Central memory CD8-positive, alpha-beta T cell (primary cell): ENCODE results near the gene ADGRB3.

Experiments
- ATAC-seq: fragments of 150-1000 bp; cut with Tn5 transposase; replicated peaks from 2 replicates; pipeline ENCODE4 v1.10.0; 2022; ENCODE audit warnings: mild to moderate bottlenecking, moderate FRiP score, moderate number of reproducible peaks; ENCODE audit not compliant: poor library complexity, severe bottlenecking; ENCODE audit errors: extremely low read depth
- DNase-seq, 2 donors: peaks; one replicate each; pipeline ENCODE4 v3.0.0; 2021; ENCODE audit warnings: low spot score in 2 of 2
- H3K27ac Mint-ChIP-seq: one replicate; pipeline ENCODE4 v1.8.0; 2022; ENCODE audit warnings: low read depth, mild to moderate bottlenecking, moderate library complexity, mixed read lengths
- H3K27me3 Mint-ChIP-seq: one replicate; pipeline ENCODE4 v1.8.0; 2022; ENCODE audit warnings: mixed read lengths
- H3K36me3 Mint-ChIP-seq: one replicate; pipeline ENCODE4 v1.8.0; 2022; ENCODE audit warnings: mild to moderate bottlenecking, moderate library complexity, mixed read lengths; ENCODE audit not compliant: insufficient read depth
- H3K4me1 Mint-ChIP-seq: one replicate; pipeline ENCODE4 v1.8.0; 2022; ENCODE audit warnings: mixed read lengths
- H3K4me3 Mint-ChIP-seq: one replicate; pipeline ENCODE4 v1.8.0; 2022; ENCODE audit warnings: mild to moderate bottlenecking, moderate library complexity, mixed read lengths
- H3K9me3 Mint-ChIP-seq: one replicate; pipeline ENCODE4 v1.8.0; 2022; ENCODE audit warnings: mixed read lengths

ADGRB3 gene

DNA sequence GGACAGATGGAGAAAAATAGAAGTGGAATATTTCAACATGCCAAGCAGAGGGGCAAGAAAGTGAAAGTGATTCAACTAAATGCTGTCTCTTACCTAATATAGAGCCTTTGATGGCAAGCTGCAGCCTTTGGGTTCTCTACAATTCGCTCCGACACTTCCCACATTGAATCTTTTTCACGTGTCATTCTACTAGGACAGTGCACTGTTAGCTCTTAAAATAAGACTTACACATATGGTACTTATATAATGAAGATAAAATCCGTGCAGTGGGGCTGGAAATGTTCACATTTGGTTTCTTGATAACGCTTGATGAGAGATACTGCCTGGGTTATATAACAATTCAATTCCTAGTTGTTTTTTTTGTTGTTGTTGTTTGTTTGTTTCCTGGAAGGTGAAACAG lies 659.3 kb downstream of the ADGRB3 start:
- ATAC-seq (no peak), DNase-seq (no peak)
- Mint-ChIP-seq H3K27ac (no peak overlapping the region), H3K4me3 (no peak overlapping the region), H3K4me1 (no peaks in the 10 kb centered on the region), H3K27me3 (no peaks in the 10 kb centered on the region), H3K9me3 (peaks cover 12% of the 10 kb centered on the region), H3K36me3 (no peaks in the 10 kb centered on the region)

DNA sequence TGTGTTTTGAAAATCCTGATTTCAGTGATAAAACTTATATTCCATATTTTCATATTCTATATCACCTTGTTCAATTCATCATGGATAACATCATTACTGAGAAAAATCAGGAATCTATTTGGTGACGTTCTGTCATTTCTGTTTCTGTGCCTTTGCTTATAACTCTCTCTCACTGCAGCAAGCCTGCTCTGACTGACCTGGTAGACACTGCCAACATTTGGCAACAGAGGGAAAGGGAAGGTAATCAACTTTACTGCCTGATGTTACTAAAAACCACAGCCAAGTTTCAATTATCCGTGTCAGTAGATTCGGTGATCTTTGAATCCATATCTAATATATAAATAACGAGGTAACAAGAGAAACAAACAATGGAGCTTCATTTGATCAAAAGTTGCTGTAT lies 659.8 kb downstream of the ADGRB3 start:
- ATAC-seq (no peak), DNase-seq (no peak)
- Mint-ChIP-seq H3K36me3 (no peaks in the 10 kb centered on the region), H3K27ac (no peak overlapping the region), H3K4me3 (no peak overlapping the region), H3K9me3 (peaks cover 8% of the 10 kb centered on the region), H3K4me1 (no peaks in the 10 kb centered on the region), H3K27me3 (no peaks in the 10 kb centered on the region)

DNA sequence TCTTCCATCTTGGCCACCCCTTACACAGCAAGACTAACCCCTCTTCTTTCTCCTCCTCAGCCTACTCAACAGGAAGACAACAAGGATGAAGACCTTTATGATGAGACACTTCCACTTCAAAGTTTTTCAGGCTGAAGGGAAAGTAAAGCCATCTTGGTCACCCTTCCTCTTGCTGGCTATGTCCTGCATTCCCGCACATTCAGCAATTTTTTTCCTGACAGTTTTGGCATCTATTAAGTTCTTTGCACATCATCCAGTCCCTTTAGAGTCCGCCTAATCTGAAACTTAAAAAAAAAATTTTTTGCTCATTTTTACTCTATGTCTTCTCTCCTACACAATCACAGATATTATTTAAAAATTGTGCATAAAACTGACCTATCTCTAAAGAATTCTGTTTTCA lies 668.3 kb downstream of the ADGRB3 start:
- Mint-ChIP-seq H3K27ac (no peak overlapping the region), H3K4me3 (no peak overlapping the region), H3K36me3 (peaks cover 2% of the 10 kb centered on the region), H3K4me1 (no peaks in the 10 kb centered on the region), H3K9me3 (peaks cover 5% of the 10 kb centered on the region), H3K27me3 (no peaks in the 10 kb centered on the region)
- DNase-seq (no peak), ATAC-seq (no peak)

DNA sequence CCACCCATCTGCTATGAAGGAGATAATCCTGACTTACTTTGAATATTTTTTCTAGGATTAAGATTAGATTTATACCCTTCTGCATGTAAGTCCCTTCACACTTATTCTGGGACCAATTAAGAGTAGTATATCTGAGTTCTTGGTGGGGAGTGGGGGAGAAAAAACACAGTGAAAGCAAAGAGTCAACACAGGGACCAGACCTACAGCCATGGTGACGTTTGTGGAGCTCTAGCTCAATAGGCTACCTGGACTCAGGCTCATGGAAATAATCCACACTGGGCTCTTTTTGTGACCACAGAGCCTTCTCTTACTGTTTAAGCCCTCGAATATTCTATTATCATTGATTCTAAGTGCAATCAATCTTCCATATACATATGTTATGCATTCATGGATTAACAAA lies 670.4 kb downstream of the ADGRB3 start:
- peaks cover 5% of the 10 kb centered on the region for H3K9me3 Mint-ChIP-seq
- DNase-seq: no peak
- ATAC-seq: no peak
- H3K36me3 Mint-ChIP-seq: peaks cover under 1% of the 10 kb centered on the region
- H3K27ac Mint-ChIP-seq: no peak overlapping the region
- H3K4me3 Mint-ChIP-seq: no peak overlapping the region
- H3K4me1 Mint-ChIP-seq: no peaks in the 10 kb centered on the region
- no peaks in the 10 kb centered on the region for H3K27me3 Mint-ChIP-seq

DNA sequence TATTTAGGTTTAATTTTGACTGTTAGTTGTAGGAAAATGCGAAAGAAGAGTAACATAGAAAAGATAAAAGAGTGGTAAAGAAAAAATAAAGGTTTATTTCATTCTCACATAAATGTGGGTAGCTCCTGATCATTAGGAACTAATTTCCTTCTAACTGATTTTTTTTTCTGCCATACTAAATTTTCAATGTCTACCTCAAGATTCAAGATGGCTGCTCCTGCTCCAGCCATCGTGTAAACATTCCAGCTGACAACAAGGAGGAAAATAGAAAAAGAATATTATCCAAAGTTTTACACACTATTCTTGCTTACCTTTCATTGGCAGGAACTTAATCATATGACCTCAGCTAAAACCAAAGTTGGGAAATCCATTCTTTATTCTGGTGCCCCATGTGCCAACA lies 673.5 kb downstream of the ADGRB3 start:
- ATAC-seq: no peak
- Mint-ChIP-seq H3K27ac (no peak overlapping the region), H3K4me3 (no peak overlapping the region), H3K4me1 (no peaks in the 10 kb centered on the region), H3K9me3 (no peaks in the 10 kb centered on the region), H3K36me3 (no peaks in the 10 kb centered on the region), H3K27me3 (no peaks in the 10 kb centered on the region)
- no peak for DNase-seq

DNA sequence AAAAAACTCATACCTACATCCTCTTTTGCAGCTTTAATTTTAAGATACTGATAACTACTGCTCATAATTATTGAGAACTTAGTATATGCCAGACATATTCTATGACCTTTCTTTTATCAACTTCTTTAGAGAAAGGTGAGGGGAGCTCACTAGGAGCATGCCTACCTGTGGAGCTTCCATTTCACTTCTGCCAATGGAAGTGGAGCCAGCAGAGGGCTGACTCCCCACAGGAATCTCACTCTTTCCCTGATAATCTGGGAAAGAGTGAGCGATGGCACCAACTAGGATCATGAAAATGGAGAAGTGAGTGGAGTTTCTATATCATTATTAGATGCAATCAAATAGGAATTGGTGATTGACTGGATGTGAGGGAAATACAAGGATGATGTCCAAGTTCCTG lies 676.8 kb downstream of the ADGRB3 start:
- Mint-ChIP-seq H3K27ac (no peak overlapping the region), H3K4me1 (no peaks in the 10 kb centered on the region), H3K4me3 (no peak overlapping the region), H3K9me3 (no peaks in the 10 kb centered on the region), H3K27me3 (no peaks in the 10 kb centered on the region), H3K36me3 (no peaks in the 10 kb centered on the region)
- DNase-seq (no peak), ATAC-seq (no peak)

DNA sequence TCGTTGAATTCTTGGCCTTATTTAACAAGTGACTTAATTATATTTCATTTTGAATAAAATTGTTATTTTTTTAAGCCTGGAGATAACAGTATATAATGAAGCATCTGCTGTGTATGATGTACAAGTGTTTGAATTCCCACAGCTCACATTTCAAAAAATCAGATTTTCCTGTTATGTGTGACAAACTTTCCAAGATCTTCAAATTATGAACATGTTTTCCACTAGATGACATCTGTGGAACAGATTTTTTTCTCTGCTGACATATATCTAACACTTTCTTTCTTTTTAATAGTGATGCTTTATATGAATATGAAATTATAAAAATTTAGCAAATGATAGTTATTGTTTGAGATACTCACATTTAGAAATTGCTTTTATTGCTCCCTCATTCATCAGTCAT lies 678.9 kb downstream of the ADGRB3 start:
- no peak for DNase-seq
- no peaks in the 10 kb centered on the region for H3K4me1 Mint-ChIP-seq

DNA sequence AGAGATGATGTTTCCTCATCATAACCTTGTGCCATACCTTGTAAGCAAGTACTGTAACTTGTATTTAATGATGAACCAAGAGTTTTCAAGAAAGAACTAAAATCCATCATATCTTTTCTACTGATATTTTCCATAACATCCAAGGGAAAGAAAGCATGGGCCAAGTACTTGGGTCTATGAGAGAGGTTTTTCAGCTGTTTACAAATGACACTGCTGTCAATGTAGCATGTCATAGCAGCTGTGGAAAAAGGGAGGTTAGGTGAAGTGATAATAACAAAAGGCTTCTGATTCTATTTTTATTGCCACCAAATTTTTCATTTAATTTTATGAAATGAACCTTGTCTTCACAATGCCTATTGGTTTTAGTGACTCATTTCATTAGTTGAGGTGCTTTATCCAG lies 679.4 kb downstream of the ADGRB3 start:
- no peaks in the 10 kb centered on the region for H3K27me3 Mint-ChIP-seq
- no peaks in the 10 kb centered on the region for H3K36me3 Mint-ChIP-seq
- no peak for ATAC-seq
- no peaks in the 10 kb centered on the region for H3K4me1 Mint-ChIP-seq
- no peak overlapping the region for H3K27ac Mint-ChIP-seq
- H3K9me3 Mint-ChIP-seq: no peaks in the 10 kb centered on the region
- no peak for DNase-seq
- no peak overlapping the region for H3K4me3 Mint-ChIP-seq

More for the DNA sequence above, 678.9 kb downstream of the ADGRB3 start:
- ATAC-seq: no peak
- Mint-ChIP-seq H3K9me3 (no peaks in the 10 kb centered on the region), H3K27ac (no peak overlapping the region), H3K4me3 (no peak overlapping the region), H3K27me3 (no peaks in the 10 kb centered on the region), H3K36me3 (no peaks in the 10 kb centered on the region)

DNA sequence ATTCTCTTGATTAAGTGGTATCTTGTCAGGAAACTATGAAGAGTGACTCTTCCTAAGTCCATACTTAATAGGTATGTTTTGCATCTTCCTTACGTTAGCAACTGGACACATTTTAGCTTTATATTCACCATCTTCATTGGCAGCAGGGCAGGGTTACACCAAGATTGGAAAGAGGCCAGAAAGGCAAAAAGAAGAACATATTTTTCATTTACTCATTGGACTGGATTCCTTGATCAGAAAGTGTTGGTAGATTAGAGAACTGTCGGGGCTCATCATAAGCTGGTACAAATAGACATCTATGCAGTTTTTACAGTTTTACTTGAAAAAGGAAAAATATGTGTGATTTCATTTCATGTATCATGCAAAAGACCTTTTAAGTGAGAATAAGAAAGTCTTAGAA lies 696.8 kb downstream of the ADGRB3 start:
- no peaks in the 10 kb centered on the region for H3K27me3 Mint-ChIP-seq
- DNase-seq (no peak), ATAC-seq (no peak)
- peaks cover 6% of the 10 kb centered on the region for H3K9me3 Mint-ChIP-seq
- no peaks in the 10 kb centered on the region for H3K4me1 Mint-ChIP-seq
- peaks cover 2% of the 10 kb centered on the region for H3K36me3 Mint-ChIP-seq
- no peak overlapping the region for H3K4me3 Mint-ChIP-seq
- H3K27ac Mint-ChIP-seq: no peak overlapping the region

DNA sequence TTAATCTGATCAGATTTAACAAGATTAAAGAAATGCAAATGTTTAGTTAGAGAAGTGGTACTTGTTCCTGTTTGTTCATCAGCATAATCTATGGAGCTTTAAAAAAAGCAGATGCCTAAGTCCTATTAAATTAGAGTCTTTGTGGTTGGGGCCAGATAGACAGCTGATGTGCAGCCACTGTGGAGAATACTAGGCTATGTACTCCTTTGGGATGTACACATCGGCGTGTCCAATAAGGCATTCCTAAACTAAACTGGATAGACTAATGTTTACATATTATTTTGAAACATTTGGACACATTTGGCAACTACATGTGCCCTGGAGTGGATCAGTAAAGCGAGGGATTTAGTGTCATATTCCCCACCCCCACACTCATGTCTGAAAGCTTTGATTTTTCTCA lies 702.2 kb downstream of the ADGRB3 start:
- Mint-ChIP-seq H3K4me3 (no peak overlapping the region), H3K4me1 (no peaks in the 10 kb centered on the region), H3K9me3 (peaks cover 6% of the 10 kb centered on the region), H3K36me3 (no peaks in the 10 kb centered on the region), H3K27ac (no peak overlapping the region), H3K27me3 (no peaks in the 10 kb centered on the region)
- no peak for ATAC-seq
- no peak for DNase-seq

DNA sequence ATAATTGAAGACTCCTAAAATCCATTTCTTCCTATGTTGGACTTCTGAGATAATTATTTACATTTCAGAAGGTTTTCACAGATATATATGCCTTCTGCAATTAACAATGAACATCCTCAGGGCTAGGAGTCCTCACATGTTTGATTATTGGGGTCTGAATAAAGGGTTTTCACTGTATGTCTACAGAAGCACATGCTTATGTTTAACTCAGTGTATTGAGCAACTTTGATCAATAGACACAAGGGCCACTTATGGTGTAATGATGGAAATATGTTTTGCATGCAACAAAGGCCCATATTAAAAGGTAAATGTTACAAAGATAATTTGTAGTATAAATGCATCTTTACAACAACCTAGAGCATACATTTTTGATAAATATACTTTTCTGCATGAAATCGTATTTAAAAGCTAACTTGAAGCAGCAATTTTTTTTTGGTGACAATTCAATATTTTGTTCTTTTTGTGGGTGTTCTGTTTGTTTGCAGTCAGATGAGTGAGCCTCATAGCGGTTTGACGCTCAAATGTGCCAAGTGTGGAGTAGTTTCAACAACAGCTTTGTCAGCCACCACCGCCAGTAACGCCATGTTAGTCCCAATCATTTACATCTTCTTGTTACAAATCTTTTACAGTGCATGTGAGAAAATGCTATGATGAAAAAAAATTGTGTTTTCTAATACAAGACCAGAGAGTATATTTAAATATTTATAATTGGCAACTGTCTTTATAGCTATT lies 703.5 kb downstream of the ADGRB3 start:
- Mint-ChIP-seq H3K9me3 (peaks cover 6% of the 10 kb centered on the region), H3K27me3 (no peaks in the 10 kb centered on the region), H3K4me3 (no peak overlapping the region), H3K36me3 (no peaks in the 10 kb centered on the region), H3K4me1 (no peaks in the 10 kb centered on the region), H3K27ac (no peak overlapping the region)
- ATAC-seq: no peak
- DNase-seq: no peak

DNA sequence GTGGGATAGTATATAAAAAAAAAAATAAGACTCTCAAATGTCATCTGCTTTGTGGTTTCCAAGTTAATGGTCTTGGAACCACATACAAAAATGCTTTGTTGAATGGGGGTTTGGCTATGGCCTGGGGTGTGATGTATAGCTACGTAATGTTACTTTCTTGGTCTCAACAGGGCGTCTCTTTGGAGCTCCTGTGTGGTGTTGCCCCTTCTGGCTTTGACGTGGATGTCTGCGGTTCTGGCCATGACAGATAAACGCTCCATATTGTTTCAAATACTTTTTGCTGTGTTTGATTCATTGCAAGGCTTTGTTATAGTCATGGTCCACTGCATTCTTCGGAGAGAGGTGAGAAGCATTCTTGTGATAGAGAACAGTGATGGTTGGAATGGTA lies 704.1 kb downstream of the ADGRB3 start:
- no peak for ATAC-seq
- Mint-ChIP-seq H3K27ac (no peak overlapping the region), H3K4me3 (no peak overlapping the region)

DNA sequence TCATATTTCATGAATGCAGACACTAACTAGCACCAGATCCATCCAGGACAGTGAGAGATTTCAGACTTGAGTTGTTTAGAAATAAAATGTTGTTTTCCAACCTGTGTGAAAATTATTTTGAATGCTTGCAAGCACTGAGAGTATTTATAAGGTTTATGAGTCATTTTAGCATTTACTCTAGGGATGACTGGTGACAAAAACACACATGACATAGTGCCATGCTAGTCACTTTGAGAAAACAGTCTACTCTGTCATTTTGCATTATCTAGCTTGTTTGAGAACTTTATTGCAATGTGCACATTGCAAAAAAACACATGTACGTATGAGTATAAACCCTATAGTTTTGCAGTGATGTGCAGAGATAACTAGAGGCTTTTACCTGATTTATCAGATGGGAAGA lies 705.1 kb downstream of the ADGRB3 start:
- no peaks in the 10 kb centered on the region for H3K4me1 Mint-ChIP-seq
- H3K36me3 Mint-ChIP-seq: no peaks in the 10 kb centered on the region
- H3K4me3 Mint-ChIP-seq: no peak overlapping the region
- ATAC-seq: no peak
- peaks cover 11% of the 10 kb centered on the region for H3K9me3 Mint-ChIP-seq
- no peak overlapping the region for H3K27ac Mint-ChIP-seq
- no peaks in the 10 kb centered on the region for H3K27me3 Mint-ChIP-seq
- no peak for DNase-seq

More for the DNA sequence above, 704.1 kb downstream of the ADGRB3 start:
- peaks cover 6% of the 10 kb centered on the region for H3K9me3 Mint-ChIP-seq
- H3K4me1 Mint-ChIP-seq: no peaks in the 10 kb centered on the region
- no peak for DNase-seq
- no peaks in the 10 kb centered on the region for H3K36me3 Mint-ChIP-seq
- no peaks in the 10 kb centered on the region for H3K27me3 Mint-ChIP-seq
